ENCODE data around the gene BICRAL. TPM values are rescaled to one million over a fixed set of nuclear protein-coding genes. Genes with fewer than 3 reads are reported as not detected.

The BICRAL gene
- total and polyA plus RNA-seq, 9 of the 15 experiments (the other 6 are each of a cell fraction or from before 2014, with no cell fraction given): 1.2 to 11.9 (median 5.6) TPM

DNA sequence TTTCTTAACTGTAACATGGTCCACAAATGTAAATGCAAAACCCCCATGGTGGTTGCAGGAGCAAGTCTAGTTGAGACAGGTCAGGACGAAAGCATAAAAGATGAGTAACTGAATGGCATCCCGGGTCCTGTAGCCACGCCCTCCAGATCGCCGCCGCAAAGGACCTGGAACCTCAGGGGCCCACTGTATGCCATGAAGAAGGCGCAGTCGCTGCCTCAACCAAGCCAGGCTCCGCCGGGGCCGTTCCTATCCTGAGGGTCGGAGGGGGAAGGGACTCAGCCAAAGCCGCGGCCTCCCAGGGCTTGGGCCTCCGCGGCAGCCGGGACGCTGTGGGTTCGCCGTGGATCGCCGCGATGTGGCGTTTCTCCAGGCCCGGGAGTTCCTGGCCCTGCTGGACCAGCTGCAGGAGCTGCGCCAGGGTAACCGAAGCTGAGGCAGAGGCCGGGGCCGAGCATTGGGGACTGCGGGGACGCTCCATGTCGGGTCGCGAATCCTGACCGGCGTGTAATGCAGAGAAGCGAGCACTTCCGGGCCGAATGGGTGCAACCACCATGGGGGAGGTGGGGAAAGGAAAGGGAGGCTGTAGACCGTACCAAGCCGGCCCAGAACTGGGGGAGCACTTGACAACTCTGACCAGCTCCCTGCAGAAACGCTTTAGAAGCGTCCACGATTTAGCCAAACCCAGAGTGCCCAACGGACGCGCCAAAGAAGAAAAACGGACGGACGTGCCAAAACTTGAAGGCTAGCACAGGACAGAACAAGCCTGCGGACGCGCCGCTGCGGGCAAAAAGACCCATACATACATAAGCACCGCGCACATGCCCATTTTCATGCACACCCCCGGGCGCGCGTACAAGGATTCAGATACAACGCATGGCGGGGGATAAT lies 108.7 kb downstream of the BICRAL start (continued):
- TF ChIP-seq FIP1L1 (IDR thresholded peaks at IDR 0.05; ENCODE audit: low read depth, low read length, poor library complexity, severe bottlenecking) (peak; percentile 58), CHD2 (IDR thresholded peaks at IDR 0.05; ENCODE audit: low read depth, low read length) (peak; percentile 13; the same call in 1 of the 2 replicates), RBFOX2 (IDR thresholded peaks at IDR 0.05; ENCODE audit: low read depth, low read length) (peak; percentile 61), JUND (IDR thresholded peaks at IDR 0.05; ENCODE audit: borderline replicate concordance, low read depth, low read length) (0 out of 2 replicates have a peak, but pooled peaks have one; percentile 4), JUND (tag; IDR thresholded peaks at IDR 0.05; ENCODE audit: borderline replicate concordance, low read depth, low read length) (no peak), ZNF77 (CRISPR knock-in tag; IDR thresholded peaks at IDR 0.05) (no peak), SMAD3 (CRISPR knock-in tag; conservative IDR thresholded peaks at IDR 0.05) (no peak), CCNT2 (IDR thresholded peaks at IDR 0.05; ENCODE audit: borderline replicate concordance, extremely low read depth, insufficient read length, low read depth, low read length) (peak; percentile 85), THRA (IDR thresholded peaks at IDR 0.05) (no peak), POLR2AphosphoS2 (IDR thresholded peaks at IDR 0.05; ENCODE audit: low read length) (peak; percentile 86; the same call in 1 of the 2 replicates), SUPT5H (IDR thresholded peaks at IDR 0.05) (peak; percentile 78), BDP1 (IDR thresholded peaks at IDR 0.05; ENCODE audit: insufficient read depth, insufficient read length) (no peak), ZNF431 (CRISPR knock-in tag; IDR thresholded peaks at IDR 0.05) (no peak), RBM14 (IDR thresholded peaks at IDR 0.05; ENCODE audit: borderline replicate concordance, insufficient read depth, low read depth, low read length) (peak; percentile 79; the same call in 1 of the 2 replicates), POLR2G (IDR thresholded peaks at IDR 0.05; ENCODE audit: low read depth, low read length) (peak; percentile 85), GABPB1 (CRISPR knock-in tag; IDR thresholded peaks at IDR 0.05) (0 out of 2 replicates have a peak, but pooled peaks have one; percentile 27), SP1 (CRISPR knock-in tag; IDR thresholded peaks at IDR 0.05) (no peak), MTA1 (IDR thresholded peaks at IDR 0.05; ENCODE audit: borderline replicate concordance) (no peak), MTA3 (IDR thresholded peaks at IDR 0.05; ENCODE audit: borderline replicate concordance) (0 out of 2 replicates have a peak, but pooled peaks have one; percentile 16)
- TF ChIP-seq, protein P1, sequence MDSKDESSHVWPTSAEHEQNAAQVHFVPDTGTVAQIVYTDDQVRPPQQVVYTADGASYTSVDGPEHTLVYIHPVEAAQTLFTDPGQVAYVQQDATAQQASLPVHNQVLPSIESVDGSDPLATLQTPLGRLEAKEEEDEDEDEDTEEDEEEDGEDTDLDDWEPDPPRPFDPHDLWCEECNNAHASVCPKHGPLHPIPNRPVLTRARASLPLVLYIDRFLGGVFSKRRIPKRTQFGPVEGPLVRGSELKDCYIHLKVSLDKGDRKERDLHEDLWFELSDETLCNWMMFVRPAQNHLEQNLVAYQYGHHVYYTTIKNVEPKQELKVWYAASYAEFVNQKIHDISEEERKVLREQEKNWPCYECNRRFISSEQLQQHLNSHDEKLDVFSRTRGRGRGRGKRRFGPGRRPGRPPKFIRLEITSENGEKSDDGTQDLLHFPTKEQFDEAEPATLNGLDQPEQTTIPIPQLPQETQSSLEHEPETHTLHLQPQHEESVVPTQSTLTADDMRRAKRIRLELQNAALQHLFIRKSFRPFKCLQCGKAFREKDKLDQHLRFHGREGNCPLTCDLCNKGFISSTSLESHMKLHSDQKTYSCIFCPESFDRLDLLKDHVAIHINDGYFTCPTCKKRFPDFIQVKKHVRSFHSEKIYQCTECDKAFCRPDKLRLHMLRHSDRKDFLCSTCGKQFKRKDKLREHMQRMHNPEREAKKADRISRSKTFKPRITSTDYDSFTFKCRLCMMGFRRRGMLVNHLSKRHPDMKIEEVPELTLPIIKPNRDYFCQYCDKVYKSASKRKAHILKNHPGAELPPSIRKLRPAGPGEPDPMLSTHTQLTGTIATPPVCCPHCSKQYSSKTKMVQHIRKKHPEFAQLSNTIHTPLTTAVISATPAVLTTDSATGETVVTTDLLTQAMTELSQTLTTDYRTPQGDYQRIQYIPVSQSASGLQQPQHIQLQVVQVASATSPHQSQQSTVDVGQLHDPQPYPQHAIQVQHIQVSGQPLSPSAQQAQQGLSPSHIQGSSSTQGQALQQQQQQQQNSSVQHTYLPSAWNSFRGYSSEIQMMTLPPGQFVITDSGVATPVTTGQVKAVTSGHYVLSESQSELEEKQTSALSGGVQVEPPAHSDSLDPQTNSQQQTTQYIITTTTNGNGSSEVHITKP (IDR thresholded peaks at IDR 0.05; ENCODE audit: partially characterized antibody): peak; percentile 94
- TF ChIP-seq, protein P2, sequence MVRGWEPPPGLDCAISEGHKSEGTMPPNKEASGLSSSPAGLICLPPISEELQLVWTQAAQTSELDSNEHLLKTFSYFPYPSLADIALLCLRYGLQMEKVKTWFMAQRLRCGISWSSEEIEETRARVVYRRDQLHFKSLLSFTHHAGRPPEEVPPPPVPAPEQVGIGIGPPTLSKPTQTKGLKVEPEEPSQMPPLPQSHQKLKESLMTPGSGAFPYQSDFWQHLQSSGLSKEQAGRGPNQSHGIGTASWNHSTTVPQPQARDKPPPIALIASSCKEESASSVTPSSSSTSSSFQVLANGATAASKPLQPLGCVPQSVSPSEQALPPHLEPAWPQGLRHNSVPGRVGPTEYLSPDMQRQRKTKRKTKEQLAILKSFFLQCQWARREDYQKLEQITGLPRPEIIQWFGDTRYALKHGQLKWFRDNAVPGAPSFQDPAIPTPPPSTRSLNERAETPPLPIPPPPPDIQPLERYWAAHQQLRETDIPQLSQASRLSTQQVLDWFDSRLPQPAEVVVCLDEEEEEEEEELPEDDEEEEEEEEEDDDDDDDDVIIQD (CRISPR knock-in tag; IDR thresholded peaks at IDR 0.05): no peak

All from K562 (cell line).